Mucosa of rectum (tissue), 2 donors: ENCODE data around the gene CFI.
"Not testable (repeated sequence)": the region's sequence is repeated elsewhere in the genome, so short reads cannot be mapped to it uniquely, and the experiment has no call there.

ENCODE experiments used
- H3K27ac ChIP-seq, 2 donors: one replicate each; pipeline ENCODE4 v1.7.0; 2013; ENCODE audit warnings: inconsistent platforms in 2 of 2, low read depth in 2 of 2, low read length in 2 of 2
- H3K27me3 ChIP-seq, 2 donors: one replicate each; pipeline ENCODE4 v1.7.0; 2013; ENCODE audit warnings: low read length in 2 of 2; ENCODE audit not compliant: control insufficient read depth in 2 of 2, insufficient read depth in 2 of 2
- H3K36me3 ChIP-seq, 2 donors: one replicate each; pipeline ENCODE4 v1.7.0; 2013; ENCODE audit warnings: low read length in 2 of 2; ENCODE audit not compliant: control insufficient read depth in 2 of 2, insufficient read depth in 2 of 2
- H3K4me1 ChIP-seq, 2 donors: one replicate each; pipeline ENCODE4 v1.7.0; 2013; ENCODE audit warnings: low read length in 2 of 2, mild to moderate bottlenecking in 1 of 2; ENCODE audit not compliant: control insufficient read depth in 2 of 2, insufficient read depth in 2 of 2
- H3K4me3 ChIP-seq, 2 donors: one replicate each; pipeline ENCODE4 v1.7.0; 2013; ENCODE audit warnings: low read length in 2 of 2
- H3K9ac ChIP-seq, 2 donors: one replicate each; pipeline ENCODE4 v1.7.0; 2013; ENCODE audit warnings: low read length in 2 of 2, low read depth in 1 of 2, mild to moderate bottlenecking in 1 of 2
- H3K9me3 ChIP-seq, 2 donors: one replicate each; pipeline ENCODE4 v1.7.0; 2013; ENCODE audit warnings: low read length in 2 of 2; ENCODE audit not compliant: control insufficient read depth in 2 of 2
- donor health status: healthy.
- donor health status: Normal muscosa, but diverticular disease.

The CFI gene

GRCh38 chr4:109801099-109801789 lies 555 bp downstream of the CFI start:
- H3K27ac ChIP-seq = no peak overlapping the region
- H3K27me3 ChIP-seq = no peaks in the 10 kb centered on the region
- no peak overlapping the region for H3K4me3 ChIP-seq
- no peaks in the 10 kb centered on the region for H3K4me1 ChIP-seq
- H3K9me3 ChIP-seq = no peaks in the 10 kb centered on the region
- no peaks in the 10 kb centered on the region for H3K36me3 ChIP-seq
- no peak overlapping the region for H3K9ac ChIP-seq

GRCh38 chr4:109798866-109799265 lies 2.9 kb downstream of the CFI start:
- Histone ChIP-seq H3K36me3 (no peaks in the 10 kb centered on the region), H3K4me3 (no peak overlapping the region), H3K9me3 (peaks cover 0 to 2% of the 10 kb centered on the region in 2 donors), H3K27me3 (peaks cover 0 to 2% of the 10 kb centered on the region in 2 donors), H3K4me1 (no peaks in the 10 kb centered on the region), H3K9ac (no peak overlapping the region), H3K27ac (no peak overlapping the region)

- H3K36me3 ChIP-seq = no peaks in the 10 kb centered on the region
- peaks cover 0 to 2% of the 10 kb centered on the region in 2 donors for H3K27me3 ChIP-seq
- H3K4me1 ChIP-seq = no peaks in the 10 kb centered on the region
- H3K27ac ChIP-seq = no peak overlapping the region
- peaks cover 0 to 2% of the 10 kb centered on the region in 2 donors for H3K9me3 ChIP-seq
- no peak overlapping the region for H3K4me3 ChIP-seq
- H3K9ac ChIP-seq = no peak overlapping the region
These were observed 6.7 kb downstream of the CFI start for GRCh38 chr4:109795059-109795458.

GRCh38 chr4:109787807-109788206 lies 14.0 kb downstream of the CFI start:
- no peaks in the 10 kb centered on the region for H3K9me3 ChIP-seq
- H3K27ac ChIP-seq = no peak overlapping the region
- H3K4me3 ChIP-seq = no peak overlapping the region
- H3K4me1 ChIP-seq = no peaks in the 10 kb centered on the region
- H3K36me3 ChIP-seq = no peaks in the 10 kb centered on the region
- H3K27me3 ChIP-seq = no peaks in the 10 kb centered on the region
- no peak overlapping the region for H3K9ac ChIP-seq

GRCh38 chr4:109786846-109787245 lies 15.0 kb downstream of the CFI start:
- H3K36me3 ChIP-seq = no peaks in the 10 kb centered on the region
- H3K4me3 ChIP-seq = no peak overlapping the region
- H3K27ac ChIP-seq = no peak overlapping the region
- no peaks in the 10 kb centered on the region for H3K4me1 ChIP-seq
- H3K9me3 ChIP-seq = no peaks in the 10 kb centered on the region
- H3K27me3 ChIP-seq = no peaks in the 10 kb centered on the region
- H3K9ac ChIP-seq = no peak overlapping the region

GRCh38 chr4:109782092-109782491 lies 19.7 kb downstream of the CFI start:
- H3K4me1 ChIP-seq, H3K27ac ChIP-seq, H3K27me3 ChIP-seq, H3K9me3 ChIP-seq, H3K36me3 ChIP-seq, H3K4me3 ChIP-seq, H3K9ac ChIP-seq: not testable (repeated sequence)

GRCh38 chr4:109764789-109765402 lies 36.9 kb downstream of the CFI start:
- Histone ChIP-seq H3K9ac (no peak overlapping the region), H3K27me3 (no peaks in the 10 kb centered on the region), H3K27ac (no peak overlapping the region), H3K9me3 (no peaks in the 10 kb centered on the region), H3K4me3 (no peak overlapping the region), H3K4me1 (no peaks in the 10 kb centered on the region), H3K36me3 (no peaks in the 10 kb centered on the region)

- Histone ChIP-seq H3K9me3 (no peaks in the 10 kb centered on the region), H3K27ac (no peak overlapping the region), H3K9ac (no peak overlapping the region), H3K4me3 (no peak overlapping the region), H3K27me3 (no peaks in the 10 kb centered on the region), H3K4me1 (no peaks in the 10 kb centered on the region), H3K36me3 (no peaks in the 10 kb centered on the region)
These were observed 37.4 kb downstream of the CFI start for GRCh38 chr4:109764376-109764775.

- H3K4me1 ChIP-seq = no peaks in the 10 kb centered on the region
- no peaks in the 10 kb centered on the region for H3K36me3 ChIP-seq
- H3K9ac ChIP-seq = no peak overlapping the region
- no peaks in the 10 kb centered on the region for H3K9me3 ChIP-seq
- H3K4me3 ChIP-seq = no peak overlapping the region
- no peak overlapping the region for H3K27ac ChIP-seq
- H3K27me3 ChIP-seq = no peaks in the 10 kb centered on the region
These were observed 41.1 kb downstream of the CFI start for GRCh38 chr4:109760682-109761081.

GRCh38 chr4:109755656-109756055 lies 46.1 kb downstream of the CFI start:
- Histone ChIP-seq H3K4me3 (no peak overlapping the region), H3K4me1 (no peaks in the 10 kb centered on the region), H3K9ac (no peak overlapping the region), H3K27me3 (no peaks in the 10 kb centered on the region), H3K27ac (no peak overlapping the region), H3K9me3 (no peaks in the 10 kb centered on the region), H3K36me3 (no peaks in the 10 kb centered on the region)
